ENCODE results near the gene PER2. TPM values are rescaled to one million over a fixed set of nuclear protein-coding genes. Genes with fewer than 3 reads are reported as not detected.

Gene PER2
- total RNA-seq, 2 experiments from 2014 or later: 17.4 to 17.6 TPM

DNA sequence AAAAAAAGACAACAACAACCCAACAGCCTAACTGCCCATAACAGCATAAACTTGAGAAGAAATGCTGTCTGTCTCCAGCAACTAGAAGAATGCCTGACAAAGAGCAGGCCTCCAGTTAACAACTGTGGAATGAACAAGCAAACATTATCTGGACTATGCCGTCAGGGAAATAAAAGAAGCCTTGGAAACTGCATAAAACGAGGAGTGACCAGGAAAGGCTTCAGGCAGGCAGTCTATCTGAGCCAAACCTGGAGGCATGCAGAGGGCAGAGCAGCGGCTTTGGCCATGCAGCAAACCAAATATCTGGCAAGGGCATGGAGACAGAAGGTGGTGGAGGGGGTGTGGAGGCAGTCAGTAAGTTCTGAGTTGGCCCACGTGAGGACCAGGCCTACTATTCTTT is 59.7 kb downstream of the PER2 start:
- no peak overlapping the region for H3K4me3 Mint-ChIP-seq
- ATAC-seq: no peak
- peaks cover 2% of the 10 kb centered on the region for H3K36me3 Mint-ChIP-seq (ENCODE audit: low read depth)
- ChIA-PET POLR2A (no interaction called here), CTCF (no interaction called here)
- intact Hi-C loops (cut with micrococcal nuclease): no loop called here
- no peaks in the 10 kb centered on the region for H3K9me3 Mint-ChIP-seq
- TF ChIP-seq, protein P1, sequence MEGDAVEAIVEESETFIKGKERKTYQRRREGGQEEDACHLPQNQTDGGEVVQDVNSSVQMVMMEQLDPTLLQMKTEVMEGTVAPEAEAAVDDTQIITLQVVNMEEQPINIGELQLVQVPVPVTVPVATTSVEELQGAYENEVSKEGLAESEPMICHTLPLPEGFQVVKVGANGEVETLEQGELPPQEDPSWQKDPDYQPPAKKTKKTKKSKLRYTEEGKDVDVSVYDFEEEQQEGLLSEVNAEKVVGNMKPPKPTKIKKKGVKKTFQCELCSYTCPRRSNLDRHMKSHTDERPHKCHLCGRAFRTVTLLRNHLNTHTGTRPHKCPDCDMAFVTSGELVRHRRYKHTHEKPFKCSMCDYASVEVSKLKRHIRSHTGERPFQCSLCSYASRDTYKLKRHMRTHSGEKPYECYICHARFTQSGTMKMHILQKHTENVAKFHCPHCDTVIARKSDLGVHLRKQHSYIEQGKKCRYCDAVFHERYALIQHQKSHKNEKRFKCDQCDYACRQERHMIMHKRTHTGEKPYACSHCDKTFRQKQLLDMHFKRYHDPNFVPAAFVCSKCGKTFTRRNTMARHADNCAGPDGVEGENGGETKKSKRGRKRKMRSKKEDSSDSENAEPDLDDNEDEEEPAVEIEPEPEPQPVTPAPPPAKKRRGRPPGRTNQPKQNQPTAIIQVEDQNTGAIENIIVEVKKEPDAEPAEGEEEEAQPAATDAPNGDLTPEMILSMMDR (IDR thresholded peaks at IDR 0.05): no peak
- H3K27me3 Mint-ChIP-seq: peaks cover 4% of the 10 kb centered on the region
- no peak overlapping the region for H3K27ac Mint-ChIP-seq
- DNase-seq: no peak
- H3K4me1 Mint-ChIP-seq (ENCODE audit: low read depth): peaks cover 9% of the 10 kb centered on the region

DNA sequence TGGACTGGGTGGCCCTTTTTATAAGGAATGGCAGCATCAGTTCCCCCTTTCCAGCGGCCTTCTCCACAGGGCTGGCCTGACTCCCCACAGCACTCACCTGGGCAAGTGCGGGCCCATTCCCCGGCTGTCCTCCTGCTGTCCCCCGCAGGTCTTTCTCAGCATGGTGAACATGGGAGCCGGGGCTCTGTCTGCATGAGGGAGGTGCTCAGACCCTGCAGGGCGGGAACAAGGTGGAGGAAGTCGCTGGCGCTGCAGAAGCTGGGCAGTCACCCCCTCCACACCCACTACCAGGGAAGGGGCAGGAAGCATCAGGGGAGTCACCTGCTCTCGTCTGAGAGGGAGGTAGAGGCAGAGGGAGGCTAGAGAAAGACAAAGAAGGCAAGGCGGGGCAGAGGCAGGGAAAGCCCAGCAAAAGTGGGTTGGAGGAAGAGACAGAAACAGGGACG is 60.8 kb downstream of the PER2 start:
- DNase-seq (no peak), ATAC-seq (no peak)
- intact Hi-C loops (cut with micrococcal nuclease): no loop called here
- Mint-ChIP-seq H3K36me3 (ENCODE audit: low read depth) (peaks cover 2% of the 10 kb centered on the region), H3K4me3 (no peak overlapping the region), H3K27ac (no peak overlapping the region), H3K9me3 (no peaks in the 10 kb centered on the region), H3K4me1 (ENCODE audit: low read depth) (peaks cover 7% of the 10 kb centered on the region), H3K27me3 (no peaks in the 10 kb centered on the region)
- TF ChIP-seq, protein P1 (IDR thresholded peaks at IDR 0.05): no peak
- ChIA-PET CTCF (no interaction called here), POLR2A (no interaction called here)

DNA sequence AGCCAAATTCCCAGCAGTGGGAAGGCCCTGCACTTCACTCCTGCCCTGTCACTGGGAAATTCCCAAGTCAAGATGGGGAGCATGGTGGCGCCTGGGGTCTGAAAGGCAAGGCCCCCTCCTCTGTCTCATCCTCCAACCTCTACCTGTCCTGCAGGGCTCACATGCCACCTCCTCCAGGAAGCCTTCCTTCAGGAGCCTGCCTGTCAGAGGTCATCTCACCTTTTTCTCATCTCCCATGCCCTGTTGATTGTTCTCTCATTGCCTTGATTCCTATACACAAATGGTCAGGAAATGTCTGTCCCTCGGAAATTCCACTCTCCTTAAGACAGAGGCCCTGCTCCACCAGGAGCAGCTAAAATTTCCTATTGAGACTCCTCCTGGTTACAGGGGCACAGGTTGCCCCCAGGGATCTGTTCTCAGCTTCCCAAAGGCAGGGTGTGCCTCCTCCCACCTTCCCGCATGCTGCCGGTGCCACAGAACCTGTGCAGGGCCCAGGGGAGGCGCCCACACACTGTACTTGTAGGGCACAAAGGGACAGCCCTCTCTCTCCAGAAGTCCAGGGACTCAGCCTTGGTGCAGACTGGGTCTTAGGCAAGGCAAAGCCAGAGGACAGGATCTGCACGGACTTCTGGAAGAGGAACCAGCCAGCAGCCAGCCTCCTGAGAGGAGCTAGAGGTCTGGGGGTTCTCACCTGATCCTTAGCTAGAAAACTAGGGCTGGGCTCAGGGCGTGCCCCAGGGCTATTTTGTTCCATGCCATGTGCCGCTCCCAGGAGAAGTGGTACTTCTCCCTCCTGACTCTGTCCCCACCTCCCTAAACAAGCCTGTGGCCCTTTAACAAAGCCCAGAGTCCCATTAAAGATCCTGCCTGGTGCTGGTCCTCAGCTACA is 61.5 kb downstream of the PER2 start:
- no peaks in the 10 kb centered on the region for H3K27me3 Mint-ChIP-seq
- peaks cover 2% of the 10 kb centered on the region for H3K36me3 Mint-ChIP-seq (ENCODE audit: low read depth)
- POLR2A ChIA-PET: no interaction called here
- no peak overlapping the region for H3K4me3 Mint-ChIP-seq
- H3K4me1 Mint-ChIP-seq (ENCODE audit: low read depth): peaks cover 7% of the 10 kb centered on the region
- H3K9me3 Mint-ChIP-seq: no peaks in the 10 kb centered on the region
- CTCF ChIA-PET: no interaction called here
- TF ChIP-seq, protein P1 (IDR thresholded peaks at IDR 0.05): no peak
- H3K27ac Mint-ChIP-seq: no peak overlapping the region
- DNase-seq (no peak), ATAC-seq (no peak)
- intact Hi-C loops (cut with micrococcal nuclease): no loop called here

DNA sequence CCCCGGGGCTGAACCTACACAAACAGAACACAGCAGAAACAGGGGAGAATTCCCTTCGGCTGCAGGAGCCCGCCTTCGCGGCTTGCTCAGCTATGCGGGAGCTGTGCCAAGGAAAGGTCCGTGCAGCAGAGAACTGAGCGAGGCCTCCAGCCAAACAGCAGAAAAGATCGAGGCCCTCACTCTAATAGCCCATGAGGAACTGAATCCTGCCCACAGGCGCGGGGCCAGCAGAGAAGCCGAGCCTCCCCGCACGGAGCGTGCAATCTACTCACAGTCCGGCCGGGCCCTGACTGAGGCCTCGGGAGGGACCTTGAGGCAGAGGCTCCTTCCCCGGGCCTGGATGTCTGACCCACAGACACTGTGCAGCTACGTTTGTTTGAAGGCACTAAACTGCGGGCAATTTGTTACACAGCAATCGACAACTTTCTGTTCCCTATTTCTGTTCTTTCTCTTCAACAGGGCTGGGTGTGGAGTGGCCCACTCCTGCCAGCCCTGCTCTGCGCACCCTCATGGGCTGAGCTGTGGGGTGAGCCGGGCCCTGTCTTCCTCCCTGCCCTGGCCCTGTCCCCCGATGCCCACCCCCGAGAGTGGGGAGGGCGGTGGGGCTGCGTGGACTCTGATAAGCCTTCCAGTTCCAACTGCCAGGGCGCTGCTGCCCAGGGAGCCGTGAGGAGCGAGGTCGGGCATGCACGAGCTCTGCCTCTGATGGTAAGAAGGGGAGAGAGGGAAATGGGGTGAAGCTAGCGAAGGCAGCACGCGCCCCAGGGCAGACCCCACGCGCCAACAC is 62.3 kb downstream of the PER2 start:
- ChIA-PET CTCF (no interaction called here), POLR2A (interaction anchor here (0.7 to 1.0 kb wide), 2 partner anchors 8 to 10 kb away, joined by 3 read pairs; no protein-coding TSS in a partner anchor)
- no peak for DNase-seq
- peaks cover 6% of the 10 kb centered on the region for H3K4me1 Mint-ChIP-seq (ENCODE audit: low read depth)
- intact Hi-C loops (cut with micrococcal nuclease): no loop called here
- no peak overlapping the region for H3K27ac Mint-ChIP-seq
- H3K27me3 Mint-ChIP-seq: no peaks in the 10 kb centered on the region
- H3K9me3 Mint-ChIP-seq: no peaks in the 10 kb centered on the region
- no peak for ATAC-seq
- peaks cover 2% of the 10 kb centered on the region for H3K36me3 Mint-ChIP-seq (ENCODE audit: low read depth)
- TF ChIP-seq, protein P1 (IDR thresholded peaks at IDR 0.05): no peak
- no peak overlapping the region for H3K4me3 Mint-ChIP-seq

DNA sequence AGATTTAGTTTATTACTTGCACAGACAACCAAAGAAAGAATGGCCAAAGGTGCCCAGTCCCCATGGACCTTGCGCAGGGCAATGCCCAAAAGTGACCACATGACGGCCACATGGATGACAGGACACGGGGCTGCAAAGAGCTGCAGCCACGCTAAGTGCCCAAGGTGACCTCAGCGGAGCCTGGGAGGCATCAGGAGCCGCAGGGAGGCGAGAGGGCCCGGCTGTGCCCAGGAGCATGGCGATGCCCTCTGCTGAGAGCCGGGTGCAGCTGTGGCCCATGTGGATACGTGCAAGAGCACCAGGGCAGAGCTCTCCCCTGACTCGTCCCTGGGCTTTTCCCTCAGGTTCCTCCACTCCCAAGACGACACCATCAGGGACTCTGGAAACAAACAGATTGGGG is 63.3 kb downstream of the PER2 start:
- intact Hi-C loops (cut with micrococcal nuclease): no loop called here
- Mint-ChIP-seq H3K4me1 (ENCODE audit: low read depth) (no peaks in the 10 kb centered on the region), H3K4me3 (no peak overlapping the region), H3K9me3 (no peaks in the 10 kb centered on the region), H3K36me3 (ENCODE audit: low read depth) (peaks cover 2% of the 10 kb centered on the region), H3K27me3 (no peaks in the 10 kb centered on the region), H3K27ac (no peak overlapping the region)
- ATAC-seq (no peak), DNase-seq (no peak)
- ChIA-PET CTCF (no interaction called here), POLR2A (interaction anchor here (0.7 to 1.0 kb wide), 2 partner anchors 9 to 11 kb away, joined by 3 read pairs; no protein-coding TSS in a partner anchor)
- TF ChIP-seq, protein P1 (IDR thresholded peaks at IDR 0.05): no peak
